ENCODE data around the gene PADI2. TPM values are rescaled to one million over a fixed set of nuclear protein-coding genes. Genes with fewer than 3 reads are reported as not detected.

The PADI2 gene
- total and polyA plus RNA-seq, 2 of the 8 experiments (the other 6 are each of a cell fraction or from before 2014, with no cell fraction given) = 1.6 to 7.5 TPM

DNA sequence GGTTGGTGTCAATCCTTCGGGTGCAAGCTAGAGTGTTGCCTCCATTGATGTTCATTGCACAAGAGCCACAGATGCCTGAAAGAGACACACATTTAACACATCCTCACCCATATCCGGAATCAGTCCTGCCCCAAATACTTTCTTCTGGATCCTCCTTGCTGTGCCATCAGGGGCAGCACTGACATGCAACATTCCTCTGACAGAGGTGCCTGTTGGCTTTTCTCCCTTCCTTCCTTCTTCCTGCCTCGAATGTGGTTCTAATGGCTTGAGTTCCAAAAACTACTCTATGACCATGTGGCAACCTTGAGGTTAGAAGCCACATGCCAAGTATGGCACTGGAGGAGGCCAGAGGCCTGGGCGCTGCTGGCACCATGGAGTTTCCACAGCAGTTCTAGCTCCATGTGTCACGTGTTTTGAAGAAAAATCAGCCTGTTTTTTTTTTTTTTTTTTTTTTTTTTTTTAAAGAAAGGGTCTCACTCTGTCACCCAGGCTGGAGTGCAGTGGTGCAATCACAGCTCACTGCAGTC, 90.5 kb downstream of the PADI2 start (continued):
- TF ChIP-seq KDM5A (IDR thresholded peaks at IDR 0.05; ENCODE audit: low read length) (no peak), CHD1 (IDR thresholded peaks at IDR 0.05; ENCODE audit: low read depth, low read length) (no peak), HDAC6 (IDR thresholded peaks at IDR 0.05; ENCODE audit: low read depth, low read length) (no peak), EGR1 (IDR thresholded peaks at IDR 0.05; ENCODE audit: borderline replicate concordance, low read depth, low read length) (no peak), KDM4A (IDR thresholded peaks at IDR 0.05; ENCODE audit: low read depth, low read length, severe bottlenecking) (no peak), GABPA (IDR thresholded peaks at IDR 0.05; ENCODE audit: borderline replicate concordance, insufficient read depth, low read length) (no peak), CTCF (IDR thresholded peaks at IDR 0.05; ENCODE audit: control extremely low read depth in 1 of 3, insufficient read depth in 1 of 3, low read depth in 1 of 3, low read length in 3 of 3) (no peak), CTBP2 (IDR thresholded peaks at IDR 0.05; ENCODE audit: borderline replicate concordance, insufficient read depth, insufficient read length, low read length) (no peak)
- TF ChIP-seq, protein P1, sequence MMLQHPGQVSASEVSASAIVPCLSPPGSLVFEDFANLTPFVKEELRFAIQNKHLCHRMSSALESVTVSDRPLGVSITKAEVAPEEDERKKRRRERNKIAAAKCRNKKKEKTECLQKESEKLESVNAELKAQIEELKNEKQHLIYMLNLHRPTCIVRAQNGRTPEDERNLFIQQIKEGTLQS (IDR thresholded peaks at IDR 0.05; ENCODE audit: insufficient read depth, low read depth, low read length) = no peak
